MM.1S (cell line): ENCODE data around the gene OPRL1.

Source experiments
- DNase-seq: peaks from one replicate; pipeline ENCODE4 v3.0.0-alpha.2; 2015
- H2AFZ ChIP-seq: fragments of 300-600 bp; sonication (generic); 2 replicates; pipeline ENCODE4 v1.6.0; 2016; ENCODE audit warnings: antibody characterized with exemption, low read length
- H3F3A ChIP-seq: fragments of 300-600 bp; sonication (generic); 2 replicates; pipeline ENCODE4 v1.6.1; 2016; ENCODE audit warnings: mild to moderate bottlenecking, antibody characterized with exemption, low read length, moderate library complexity, mixed read lengths; ENCODE audit not compliant: insufficient read depth
- H3K27ac ChIP-seq: fragments of 300-600 bp; sonication (generic); 2 replicates; pipeline ENCODE4 v1.5.1; 2016; ENCODE audit warnings: mild to moderate bottlenecking, low read length
- H3K27me3 ChIP-seq: fragments of 300-600 bp; sonication (generic); replicated peaks from 2 replicates; pipeline ENCODE4 v1.6.0; 2016; ENCODE audit warnings: low read length; ENCODE audit not compliant: insufficient read depth
- H3K36me3 ChIP-seq: fragments of 300-600 bp; sonication (generic); replicated peaks from 2 replicates; pipeline ENCODE4 v1.6.1; 2016; ENCODE audit warnings: mild to moderate bottlenecking, low read length, mixed read lengths; ENCODE audit not compliant: insufficient read depth
- H3K4me1 ChIP-seq: fragments of 300-600 bp; sonication (generic); 2 replicates; pipeline ENCODE4 v1.6.1; 2016; ENCODE audit warnings: low read length, mixed read lengths
- H3K4me2 ChIP-seq: fragments of 300-600 bp; sonication (generic); 2 replicates; pipeline ENCODE4 v1.6.0; 2016; ENCODE audit warnings: low read depth, low read length
- H3K4me3 ChIP-seq: fragments of 300-600 bp; sonication (generic); 2 replicates; pipeline ENCODE4 v1.5.1; 2016; ENCODE audit warnings: low read length, mixed read lengths
- H3K79me2 ChIP-seq: fragments of 300-600 bp; sonication (generic); 2 replicates; pipeline ENCODE4 v1.6.1; 2016; ENCODE audit warnings: mixed run types, low read length, mixed read lengths
- H3K9ac ChIP-seq: fragments of 300-600 bp; sonication (generic); 2 replicates; pipeline ENCODE4 v1.6.1; 2016; ENCODE audit warnings: low read length, mixed read lengths
- H3K9me2 ChIP-seq: fragments of 300-600 bp; sonication (generic); replicated peaks from 2 replicates; pipeline ENCODE4 v1.6.1; 2016; ENCODE audit warnings: mild to moderate bottlenecking, low read length, mixed read lengths; ENCODE audit not compliant: insufficient read depth
- H3K9me3 ChIP-seq: fragments of 300-600 bp; sonication (generic); replicated peaks from 2 replicates; pipeline ENCODE4 v1.6.1; 2016; ENCODE audit warnings: mild to moderate bottlenecking, low read length, mixed read lengths; ENCODE audit not compliant: insufficient read depth
- H4K20me1 ChIP-seq: fragments of 300-600 bp; sonication (generic); 2 replicates; pipeline ENCODE4 v1.6.1; 2016; ENCODE audit warnings: mild to moderate bottlenecking, low read length, moderate library complexity, mixed read lengths; ENCODE audit not compliant: insufficient read depth
- CTCF ChIP-seq: fragments of 300-600 bp; sonication (generic); IDR thresholded peaks from 2 replicates; pipeline ENCODE4 v1.5.1; 2016; ENCODE audit warnings: antibody characterized with exemption, low read length, mixed read lengths
- EZH2 ChIP-seq: fragments of 300-600 bp; sonication (generic); optimal IDR thresholded peaks from 2 replicates; pipeline ENCODE3; 2017; ENCODE audit warnings: low read depth, mild to moderate bottlenecking, antibody characterized with exemption, low read length, mixed read lengths
- EZH2phosphoT487 ChIP-seq: fragments of 300-600 bp; sonication (generic); IDR thresholded peaks from 2 replicates; pipeline ENCODE4 v1.6.1; 2018; ENCODE audit warnings: antibody characterized with exemption, low read length

The OPRL1 gene

DNA sequence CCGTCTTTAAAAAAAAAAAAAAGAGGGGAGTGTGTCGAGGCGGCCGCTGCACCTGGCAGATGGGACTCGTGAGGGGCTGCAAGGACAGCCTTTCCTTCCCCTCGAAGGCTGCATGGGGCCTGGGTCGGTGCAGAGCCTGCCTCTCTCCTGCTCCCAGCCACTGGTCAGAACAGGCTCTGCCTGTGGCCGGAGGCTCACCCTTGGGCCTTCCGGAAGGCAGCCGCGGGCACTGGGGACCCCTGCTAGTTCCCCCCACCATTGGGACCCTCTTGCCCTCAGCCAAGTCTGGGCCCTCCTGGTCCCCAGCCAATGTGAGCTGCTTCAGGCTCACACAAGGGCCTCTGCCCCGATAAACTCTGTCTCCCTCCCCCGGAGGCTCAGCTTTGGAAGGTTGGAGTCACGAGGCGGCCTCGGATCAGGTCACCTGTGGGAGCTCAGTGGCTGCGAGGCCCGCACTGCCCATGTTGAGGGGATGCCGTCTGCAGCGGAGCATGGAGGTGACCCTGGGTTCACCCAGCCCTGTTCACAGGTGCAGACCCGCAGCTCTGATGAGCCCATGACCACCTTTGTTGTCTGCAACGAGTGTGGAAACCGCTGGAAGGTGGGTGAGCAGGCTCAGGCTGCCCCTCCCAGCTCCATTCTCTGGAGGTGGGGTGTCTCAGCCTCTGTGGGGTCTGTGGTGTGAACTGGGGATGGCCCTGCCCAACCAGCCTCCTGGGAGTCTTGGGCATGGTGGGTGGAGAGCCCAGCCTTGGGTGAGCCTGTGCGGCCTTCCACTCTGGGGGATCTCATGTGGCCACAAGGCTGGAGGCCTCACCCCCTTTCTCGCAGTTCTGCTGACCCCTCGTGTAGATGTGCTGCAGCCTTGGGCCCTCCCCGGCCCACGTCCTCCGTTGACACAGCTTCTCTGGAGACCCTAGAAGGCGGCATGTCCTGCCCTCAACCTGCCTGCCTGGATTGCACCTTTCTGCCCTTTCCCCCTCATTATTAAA is 8.2 kb upstream of the OPRL1 start:
- Histone ChIP-seq H3K36me3 (no peaks in the 10 kb centered on the region), H3K4me3 (no peak overlapping the region)

DNA sequence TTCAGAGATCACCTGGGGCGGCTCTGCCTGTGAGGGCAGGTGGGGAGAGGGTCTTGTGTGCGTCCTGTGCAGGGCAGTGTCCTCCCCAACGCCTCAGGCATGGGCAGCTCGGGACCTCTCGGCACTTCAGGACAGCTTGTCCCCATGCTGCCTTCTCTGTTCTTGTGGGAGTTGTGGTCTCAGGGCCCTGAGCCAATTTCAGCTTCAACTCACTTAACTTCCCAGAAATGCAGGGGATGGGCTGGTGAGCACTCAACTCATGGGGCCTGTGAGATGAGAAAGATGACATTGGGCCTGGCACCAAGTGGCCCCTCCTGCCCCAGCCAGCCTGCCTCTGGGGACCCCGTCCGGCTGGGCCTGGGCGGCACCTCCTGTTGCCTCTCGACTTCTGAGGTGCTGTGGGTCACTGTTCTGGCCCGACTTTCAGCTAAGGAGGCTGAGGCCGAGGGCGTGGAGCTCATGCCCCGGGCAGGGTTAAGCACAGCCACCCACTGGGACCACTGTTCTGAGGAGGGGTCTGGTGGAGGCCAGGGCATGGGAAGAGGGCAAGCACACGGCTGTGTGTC is 7.3 kb upstream of the OPRL1 start:
- DNase-seq = no peak
- H2AFZ ChIP-seq = no peak overlapping the region
- no peaks in the 10 kb centered on the region for H4K20me1 ChIP-seq
- H3K4me3 ChIP-seq = no peak overlapping the region
- peaks cover under 1% of the 10 kb centered on the region; the same call in 1 of the 2 replicates for H3K4me1 ChIP-seq
- no peak overlapping the region for H3K4me2 ChIP-seq
- no peaks in the 10 kb centered on the region for H3K9me2 ChIP-seq
- H3K9me3 ChIP-seq = no peaks in the 10 kb centered on the region
- no peaks in the 10 kb centered on the region for H3K79me2 ChIP-seq
- TF ChIP-seq CTCF = no peak
- TF ChIP-seq EZH2 = no peak
- no peak for TF ChIP-seq EZH2phosphoT487
- H3K9ac ChIP-seq = no peak overlapping the region
- H3K27me3 ChIP-seq = no peaks in the 10 kb centered on the region
- H3K27ac ChIP-seq = no peak overlapping the region
- H3K36me3 ChIP-seq = no peaks in the 10 kb centered on the region
- H3F3A ChIP-seq = no peaks in the 10 kb centered on the region

More for the DNA sequence above, 8.2 kb upstream of the OPRL1 start:
- Histone ChIP-seq H3K27me3 (no peaks in the 10 kb centered on the region), H3K4me2 (no peak overlapping the region), H3K4me1 (peaks cover 6% of the 10 kb centered on the region), H3K9me3 (no peaks in the 10 kb centered on the region), H3F3A (no peaks in the 10 kb centered on the region; the same call in 1 of the 2 replicates), H3K79me2 (no peaks in the 10 kb centered on the region), H3K27ac (no peak overlapping the region), H3K9me2 (no peaks in the 10 kb centered on the region), H4K20me1 (no peaks in the 10 kb centered on the region), H3K9ac (no peak overlapping the region), H2AFZ (no peak overlapping the region)
- TF ChIP-seq EZH2 = no peak
- no peak for DNase-seq

GRCh38 chr20:64073476-64074183 is 6.3 kb upstream of the OPRL1 start:
- H3K4me3 ChIP-seq = no peak overlapping the region
- no peaks in the 10 kb centered on the region for H3K9me3 ChIP-seq
- TF ChIP-seq EZH2phosphoT487 (no peak), EZH2 (no peak), CTCF (no peak)
- no peak overlapping the region for H3K9ac ChIP-seq
- H3K79me2 ChIP-seq = no peaks in the 10 kb centered on the region
- H3F3A ChIP-seq = peaks cover 7% of the 10 kb centered on the region; the same call in 1 of the 2 replicates
- H3K4me2 ChIP-seq = no peak overlapping the region
- no peak overlapping the region for H2AFZ ChIP-seq
- peaks cover 11% of the 10 kb centered on the region for H3K4me1 ChIP-seq
- no peaks in the 10 kb centered on the region for H3K9me2 ChIP-seq
- no peaks in the 10 kb centered on the region for H3K36me3 ChIP-seq
- no peak overlapping the region for H3K27ac ChIP-seq
- H3K27me3 ChIP-seq = no peaks in the 10 kb centered on the region
- DNase-seq = no peak
- no peaks in the 10 kb centered on the region for H4K20me1 ChIP-seq
